ENCODE measurements around the gene ANKRD10. TPM values are rescaled to one million over a fixed set of nuclear protein-coding genes. Genes with fewer than 3 reads are reported as not detected.

ANKRD10 gene
- total RNA-seq, 1 donor, result 128 TPM

- H3K4me1 ChIP-seq (ENCODE audit: insufficient read depth, low read length), result no peaks in the 10 kb centered on the region
- no peak overlapping the region for H3K4me2 ChIP-seq (ENCODE audit: insufficient read depth, low read length)
- no peaks in the 10 kb centered on the region for H3K9me3 ChIP-seq (ENCODE audit: low read depth, low read length)
- no peak overlapping the region for H3K27ac ChIP-seq (ENCODE audit: low read depth, low read length)
- TF ChIP-seq CTCF (IDR thresholded peaks at IDR 0.05; ENCODE audit: extremely low read depth, low read depth, low read length), result no peak
- H4K20me1 ChIP-seq (ENCODE audit: insufficient read depth, low read length), result no peaks in the 10 kb centered on the region
- H2AFZ ChIP-seq (ENCODE audit: low read length), result no peak overlapping the region
- no peak overlapping the region for H3K4me3 ChIP-seq (ENCODE audit: insufficient read depth, low read length)
- H3K27me3 ChIP-seq (ENCODE audit: insufficient read depth, low read length), result no peaks in the 10 kb centered on the region
- no peak for DNase-seq (ENCODE audit: insufficient read length, low spot score, missing footprints)
- no peaks in the 10 kb centered on the region for H3K79me2 ChIP-seq (ENCODE audit: insufficient read depth, low read length)
- no peaks in the 10 kb centered on the region for H3K36me3 ChIP-seq (ENCODE audit: insufficient read depth, low read length)
Observed at GRCh38 chr13:110886870-110887596, 27.8 kb downstream of the ANKRD10 start.

GRCh38 chr13:110885966-110886869 is 28.7 kb downstream of the ANKRD10 start:
- H3K27ac ChIP-seq (ENCODE audit: low read depth, low read length), result no peak overlapping the region
- H3K36me3 ChIP-seq (ENCODE audit: insufficient read depth, low read length), result no peaks in the 10 kb centered on the region
- no peak overlapping the region for H2AFZ ChIP-seq (ENCODE audit: low read length)
- no peaks in the 10 kb centered on the region for H3K27me3 ChIP-seq (ENCODE audit: insufficient read depth, low read length)
- no peak overlapping the region for H3K4me2 ChIP-seq (ENCODE audit: insufficient read depth, low read length)
- no peak for DNase-seq (ENCODE audit: insufficient read length, low spot score, missing footprints)
- H4K20me1 ChIP-seq (ENCODE audit: insufficient read depth, low read length), result no peaks in the 10 kb centered on the region
- TF ChIP-seq CTCF (IDR thresholded peaks at IDR 0.05; ENCODE audit: extremely low read depth, low read depth, low read length), result no peak
- H3K4me1 ChIP-seq (ENCODE audit: insufficient read depth, low read length), result no peaks in the 10 kb centered on the region
- no peak overlapping the region for H3K4me3 ChIP-seq (ENCODE audit: insufficient read depth, low read length)
- no peaks in the 10 kb centered on the region for H3K79me2 ChIP-seq (ENCODE audit: insufficient read depth, low read length)
- no peaks in the 10 kb centered on the region for H3K9me3 ChIP-seq (ENCODE audit: low read depth, low read length)

- H3K36me3 ChIP-seq (ENCODE audit: insufficient read depth, low read length), result no peaks in the 10 kb centered on the region
- H4K20me1 ChIP-seq (ENCODE audit: insufficient read depth, low read length), result no peaks in the 10 kb centered on the region
- H3K4me2 ChIP-seq (ENCODE audit: insufficient read depth, low read length), result no peak overlapping the region
- H3K4me1 ChIP-seq (ENCODE audit: insufficient read depth, low read length), result no peaks in the 10 kb centered on the region
- TF ChIP-seq CTCF (IDR thresholded peaks at IDR 0.05; ENCODE audit: extremely low read depth, low read depth, low read length), result no peak
- no peak overlapping the region for H2AFZ ChIP-seq (ENCODE audit: low read length)
- no peaks in the 10 kb centered on the region for H3K9me3 ChIP-seq (ENCODE audit: low read depth, low read length)
- no peak for DNase-seq (ENCODE audit: insufficient read length, low spot score, missing footprints)
- H3K27ac ChIP-seq (ENCODE audit: low read depth, low read length), result no peak overlapping the region
- no peaks in the 10 kb centered on the region for H3K79me2 ChIP-seq (ENCODE audit: insufficient read depth, low read length)
- no peak overlapping the region for H3K4me3 ChIP-seq (ENCODE audit: insufficient read depth, low read length)
- no peaks in the 10 kb centered on the region for H3K27me3 ChIP-seq (ENCODE audit: insufficient read depth, low read length)
Observed at GRCh38 chr13:110885516-110885915, 29.4 kb downstream of the ANKRD10 start.

- no peaks in the 10 kb centered on the region for H3K9me3 ChIP-seq (ENCODE audit: low read depth, low read length)
- H3K4me1 ChIP-seq (ENCODE audit: insufficient read depth, low read length), result no peaks in the 10 kb centered on the region
- H2AFZ ChIP-seq (ENCODE audit: low read length), result no peak overlapping the region
- H3K27me3 ChIP-seq (ENCODE audit: insufficient read depth, low read length), result no peaks in the 10 kb centered on the region
- H3K4me2 ChIP-seq (ENCODE audit: insufficient read depth, low read length), result no peak overlapping the region
- no peaks in the 10 kb centered on the region for H3K79me2 ChIP-seq (ENCODE audit: insufficient read depth, low read length)
- no peak overlapping the region for H3K27ac ChIP-seq (ENCODE audit: low read depth, low read length)
- no peaks in the 10 kb centered on the region for H4K20me1 ChIP-seq (ENCODE audit: insufficient read depth, low read length)
- TF ChIP-seq CTCF (IDR thresholded peaks at IDR 0.05; ENCODE audit: extremely low read depth, low read depth, low read length), result no peak
- no peak overlapping the region for H3K4me3 ChIP-seq (ENCODE audit: insufficient read depth, low read length)
- DNase-seq (ENCODE audit: insufficient read length, low spot score, missing footprints), result no peak
- no peaks in the 10 kb centered on the region for H3K36me3 ChIP-seq (ENCODE audit: insufficient read depth, low read length)
Observed at GRCh38 chr13:110884517-110884916, 30.4 kb downstream of the ANKRD10 start.
